K562 (cell line): ENCODE measurements around the gene C3orf80. TPM values are rescaled to one million over a fixed set of nuclear protein-coding genes. Genes with fewer than 3 reads are reported as not detected.

Experiments used
- ATAC-seq: fragments of 200-7000 bp; cut with Tn5 transposase; 3 replicates; pipeline ENCODE4 v1.9.1; 2020; ENCODE audit warnings: moderate library complexity
- BruUV-seq: library from RNA; stranded (reverse); fragments of 400-500 nt; replicated peaks from 2 replicates; lab custom pipeline; 2021; lab: Mats Ljungman, UMichigan
- CTCF ChIA-PET: fragments of 300-600 bp; formaldehyde crosslinking; extraction: SDS; loops from one replicate; lab custom pipeline; 2021; ENCODE audit warnings: low intra/inter-chr PET ratio; lab: Yijun Ruan, JAX
- POLR2A ChIA-PET: fragments of 300-600, 350-650 bp; sonication (Branson Sonifier 250); formaldehyde crosslinking; extraction: SDS; loops from one replicate; lab custom pipeline; 2021; ENCODE audit warnings: antibody characterized with exemption, inconsistent platforms; lab: Yijun Ruan, JAX
- DNase-seq, 4 experiments: peaks; one replicate each; pipeline versions ENCODE4 v3.0.0 to v3.0.0-alpha.2; 2011 to 2018; ENCODE audit warnings: low spot score in 3 of 4, mixed read lengths in 3 of 4; ENCODE audit errors: extremely low read depth in 1 of 4
- FAIRE-seq: peaks from 2 replicates; lab custom pipeline; 2011; peaks lifted over from hg19 to GRCh38; lab: Jason Lieb, UNC
- H2AFZ ChIP-seq: 2 replicates; pipeline ENCODE4 v1.6.0; 2011; ENCODE audit warnings: low read depth, low read length, control low read depth, inconsistent platforms
- H3K27ac ChIP-seq: fragments of 200-600 bp; 3 replicates; pipeline ENCODE4 v1.8.0; 2011; ENCODE audit warnings: low read depth, mild to moderate bottlenecking, control low read depth, inconsistent platforms, low read length, moderate library complexity, mixed read lengths; ENCODE audit errors: extremely low read depth
- H3K27me3 ChIP-seq, 2 experiments: fragments of 300-600 bp in 1 of 2; 2 replicates in 1 of 2; 3 replicates in 1 of 2; pipeline versions ENCODE4 v1.6.0 to v1.8.0; 2011; ENCODE audit warnings: inconsistent platforms in 2 of 2, low read length in 2 of 2, mild to moderate bottlenecking in 1 of 2, mixed read lengths in 1 of 2, moderate library complexity in 1 of 2; ENCODE audit not compliant: control insufficient read depth in 2 of 2, insufficient read depth in 2 of 2
- H3K36me3 ChIP-seq: fragments of 300-600 bp; 3 replicates; pipeline ENCODE4 v1.8.0; 2011; ENCODE audit warnings: mild to moderate bottlenecking, low read length, inconsistent platforms; ENCODE audit not compliant: control insufficient read depth, insufficient read depth
- H3K4me1 ChIP-seq, 2 experiments: fragments of 200-600 bp in 1 of 2; replicated peaks in 1 of 2; 2 replicates in 1 of 2; 3 replicates in 1 of 2; pipeline versions ENCODE4 v1.5.1 to v1.8.0; 2011; ENCODE audit warnings: inconsistent platforms in 2 of 2, low read length in 2 of 2, mild to moderate bottlenecking in 1 of 2, mixed read lengths in 1 of 2, moderate library complexity in 1 of 2; ENCODE audit not compliant: control insufficient read depth in 2 of 2, insufficient read depth in 2 of 2
- H3K4me2 ChIP-seq: 2 replicates; pipeline ENCODE4 v1.6.1; 2011; ENCODE audit warnings: low read length, control low read depth, inconsistent platforms, mixed read lengths; ENCODE audit not compliant: insufficient read depth
- H3K4me3 ChIP-seq: fragments of 200-600 bp; sonication (generic), shearing (Covaris generic); 2 replicates; pipeline ENCODE4 v1.5.1; 2016; ENCODE audit warnings: control low read depth, inconsistent platforms
- H3K79me2 ChIP-seq: fragments of 200-600 bp; 3 replicates; pipeline ENCODE4 v1.8.0; 2011; ENCODE audit warnings: low read length, inconsistent platforms; ENCODE audit not compliant: control insufficient read depth, insufficient read depth
- H3K9ac ChIP-seq, 2 experiments: 2 replicates each; pipeline versions ENCODE4 v1.6.0 to v1.6.1; 2011; ENCODE audit warnings: low read depth in 2 of 2, low read length in 2 of 2, control low read depth in 1 of 2, inconsistent platforms in 1 of 2, mild to moderate bottlenecking in 1 of 2, mixed read lengths in 1 of 2; ENCODE audit not compliant: insufficient read depth in 1 of 2
- H3K9me1 ChIP-seq: one replicate; pipeline ENCODE4 v1.6.0; 2011; ENCODE audit warnings: inconsistent platforms, mild to moderate bottlenecking, low read length, moderate library complexity; ENCODE audit not compliant: control insufficient read depth, insufficient read depth
- H3K9me3 ChIP-seq: replicated peaks from 2 replicates; pipeline ENCODE4 v1.5.1; 2011; ENCODE audit warnings: low read depth, low read length, inconsistent platforms; ENCODE audit not compliant: control insufficient read depth, insufficient read depth
- H4K20me1 ChIP-seq: replicated peaks from 2 replicates; pipeline ENCODE4 v1.6.1; 2011; ENCODE audit warnings: low read length, inconsistent platforms, mixed read lengths; ENCODE audit not compliant: control insufficient read depth, insufficient read depth
- ATF3 ChIP-seq, 2 experiments: fragments of 450-650 bp in 1 of 2; sonication (generic) in 1 of 2; formaldehyde crosslinking in 1 of 2; IDR thresholded peaks in 1 of 2; conservative IDR thresholded peaks in 1 of 2; 2 replicates each; pipeline versions ENCODE4 v1.6.1 to v1.8.1; 2016 to 2023; ENCODE audit warnings: mild to moderate bottlenecking in 2 of 2, moderate library complexity in 2 of 2, inconsistent platforms in 1 of 2, missing genetic modification reagents in 1 of 2
- CBFA2T3 ChIP-seq: fragments of 450-650 bp; IDR thresholded peaks from 2 replicates; pipeline ENCODE4 v1.6.1; 2017
- CEBPB ChIP-seq: fragments of 450-650 bp; IDR thresholded peaks from 2 replicates; pipeline ENCODE4 v1.6.1; 2016; ENCODE audit warnings: missing genetic modification characterization, missing compliant biosample characterization
- CTCF ChIP-seq, 3 experiments: IDR thresholded peaks in 2 of 3; conservative IDR thresholded peaks in 1 of 3; 2 replicates each; pipeline ENCODE4 v1.5.1; 2011 to 2012; ENCODE audit warnings: low read length in 3 of 3, mild to moderate bottlenecking in 3 of 3, control low read depth in 2 of 3, improper control_type of control experiment in 1 of 3, inconsistent platforms in 1 of 3, low read depth in 1 of 3, mixed read lengths in 1 of 3, moderate library complexity in 1 of 3; ENCODE audit not compliant: insufficient read depth in 2 of 3
- DIDO1 ChIP-seq: fragments of 450-650 bp; IDR thresholded peaks from 2 replicates; pipeline ENCODE4 v1.6.1; 2016; ENCODE audit warnings: low read depth, missing biosample characterization, missing genetic modification characterization
- EP400 ChIP-seq: fragments of 450-650 bp; IDR thresholded peaks from 2 replicates; pipeline ENCODE4 v1.6.1; 2017; ENCODE audit warnings: antibody characterized with exemption, mild to moderate bottlenecking, moderate library complexity
- HMG20B ChIP-seq: fragments of 250-450 bp; sonication (Bioruptor Pico); IDR thresholded peaks from 2 replicates; pipeline ENCODE4 v1.5.0; 2021; ENCODE audit warnings: mild to moderate bottlenecking
- JUN ChIP-seq, 2 experiments: sonication (generic) in 1 of 2; formaldehyde crosslinking in 1 of 2; IDR thresholded peaks; 2 replicates each; pipeline versions ENCODE4 v1.6.1 to v1.8.0; 2012 to 2022; ENCODE audit warnings: borderline replicate concordance in 2 of 2, mild to moderate bottlenecking in 2 of 2, improper control_type of control experiment in 1 of 2, low read depth in 1 of 2, low read length in 1 of 2, missing genetic modification reagents in 1 of 2
- SAP30 ChIP-seq: fragments of 200-600 bp; sonication (generic); IDR thresholded peaks from 2 replicates; pipeline ENCODE4 v1.6.1; 2012; ENCODE audit warnings: borderline replicate concordance, low read depth, mild to moderate bottlenecking, moderate library complexity, low read length, control low read depth, inconsistent platforms; ENCODE audit not compliant: insufficient read depth, poor library complexity, severe bottlenecking
- SMARCA4 ChIP-seq: fragments of 450-650 bp; IDR thresholded peaks from 2 replicates; pipeline ENCODE4 v1.6.1; 2016
- SRSF7 ChIP-seq: fragments of 200-400 bp; formaldehyde crosslinking; optimal IDR thresholded peaks from 2 replicates; pipeline ENCODE3; 2017; ENCODE audit warnings: mild to moderate bottlenecking, low read depth, low read length
- TEAD2 ChIP-seq: fragments of 450-650 bp; IDR thresholded peaks from 2 replicates; pipeline ENCODE4 v1.6.1; 2016; ENCODE audit warnings: missing genetic modification characterization, control low read depth, missing compliant biosample characterization
- ZFP30 ChIP-seq: fragments of 250-450 bp; sonication (Bioruptor Pico); IDR thresholded peaks from 2 replicates; pipeline ENCODE4 v1.8.0; 2022; ENCODE audit warnings: moderate library complexity, mild to moderate bottlenecking, inconsistent platforms, borderline replicate concordance
- ZNF143 ChIP-seq: sonication (generic); formaldehyde crosslinking; IDR thresholded peaks from 2 replicates; pipeline ENCODE4 v1.9.0; 2022; ENCODE audit warnings: mild to moderate bottlenecking, missing genetic modification reagents
- ZNF274 ChIP-seq: IDR thresholded peaks from 2 replicates; pipeline ENCODE4 v1.6.1; 2011; ENCODE audit warnings: low read depth, mild to moderate bottlenecking, low read length, moderate library complexity, borderline replicate concordance
- ZNF280B ChIP-seq: fragments of 250-450 bp; sonication (Bioruptor Pico); IDR thresholded peaks from 2 replicates; pipeline ENCODE4 v1.5.1; 2021; ENCODE audit warnings: mild to moderate bottlenecking
- ZNF589 ChIP-seq: fragments of 200-800 bp; sonication (Bioruptor generic); IDR thresholded peaks from 2 replicates; pipeline ENCODE4 v1.6.1; 2016; ENCODE audit warnings: low read depth, missing genetic modification characterization, missing compliant biosample characterization
- WGBS: fragments of 100-300 bp; shearing (Covaris generic); methylation state at CpG from one replicate; pipeline ENCODE4 v1.1.6; 2016; ENCODE audit warnings: low coverage, mixed read lengths; ENCODE audit not compliant: insufficient coverage; ENCODE audit errors: missing lambda C conversion rate; 5-methylcytosine and 5-hydroxymethylcytosine counted together
- in situ Hi-C: fragments of 300-500 bp; cut with MboI; formaldehyde crosslinking; loops from 4 replicates; pipeline ENCODE4 v1.15.0; 2018; ENCODE audit warnings: inconsistent platforms, mixed read lengths
- intact Hi-C: fragments of 100-400 bp; cut with micrococcal nuclease; formaldehyde crosslinking; loops from 2 replicates; pipeline ENCODE4 v1.14.2; 2022
- polyA plus RNA-seq, 8 experiments: library from polyadenylated mRNA; depleted of rRNA in 4 of 8; stranded (reverse) in 5 of 8; unstranded in 3 of 8; fragments of >200 nt; fragmentation: Nextera tagmentation in 2 of 8; fragmentation: Illumina TruSeq in 1 of 8; extraction: Ambion mirVana in 2 of 8; extraction: Trizol in 1 of 8; gene quantifications; 2 replicates each; pipeline versions ENCODE4 v1.2.1 to v1.2.3, GENCODE V29; 2011 to 2014; ENCODE audit warnings: inconsistent platforms in 1 of 8, missing spikeins in 1 of 8
- total RNA-seq, 7 experiments: library from RNA; depleted of rRNA in 6 of 7; stranded (reverse); fragments of >200 nt in 6 of 7; fragmentation: Illumina TruSeq in 2 of 7; extraction: Trizol in 2 of 7; gene quantifications; 2 replicates each; pipeline versions ENCODE4 v1.2.1 to v1.2.3, GENCODE V29; 2011 to 2021; ENCODE audit warnings: low replicate concordance in 1 of 7

Gene C3orf80
- total and polyA plus RNA-seq, 9 of the 15 experiments (the other 6 are each of a cell fraction or from before 2014, with no cell fraction given) = 0.03 to 0.75 (median 0.07) TPM

- no TSS peak for BruUV-seq
- Histone ChIP-seq H3K36me3 (no peaks in the 10 kb centered on the region), H3K9ac (no peak overlapping the region), H3K27me3 (peaks cover 3 to 5% of the 10 kb centered on the region in 2 experiments; a peak in 3 of 5 replicates), H3K4me2 (no peak overlapping the region), H2AFZ (no peak overlapping the region), H3K4me3 (no peak overlapping the region), H3K79me2 (no peaks in the 10 kb centered on the region), H4K20me1 (no peaks in the 10 kb centered on the region), H3K4me1 (no peaks in the 10 kb centered on the region), H3K9me3 (no peaks in the 10 kb centered on the region), H3K27ac (no peak overlapping the region), H3K9me1 (no peaks in the 10 kb centered on the region)
- no peak for FAIRE-seq
- ChIA-PET CTCF (interaction anchor here (0.5 to 1.3 kb wide), 2 partner anchors 48 to 500 kb away, joined by 3 to 4 read pairs; no protein-coding TSS in a partner anchor), POLR2A (interaction anchor here (0.6 to 1.3 kb wide), 6 partner anchors 9 to 104 kb away, joined by 3 to 4 read pairs (median 3); no protein-coding TSS in a partner anchor)
- in situ Hi-C loops (loop anchor here (25.0 kb wide), 1 partner anchor 1026 kb away; no protein-coding TSS in a partner anchor), intact Hi-C loops (no loop called here)
- peak in 2 of 4 experiments; percentile 23 to 31 for DNase-seq
- peak; percentile 90 for ATAC-seq
- 0% methylated on average over 1 of the region's 1 CpG for WGBS
- no peak for TF ChIP-seq SMARCA4
- no peak for TF ChIP-seq SAP30
- TF ChIP-seq DIDO1 (tag) = no peak
- peak; percentile 23 to 54 (median 31); a peak in 3 of 6 replicates for TF ChIP-seq CTCF (IDR thresholded peaks at IDR 0.05 in 2 of 3, conservative IDR thresholded peaks at IDR 0.05 in 1 of 3; ENCODE audit: insufficient read depth in 2 of 3, low read depth in 1 of 3, low read length in 3 of 3)
- no peak for TF ChIP-seq HMG20B (CRISPR knock-in tag)
- peak; percentile 16; the same call in 1 of the 2 replicates for TF ChIP-seq EP400
- peak; percentile 98 for TF ChIP-seq ATF3 (IDR thresholded peaks at IDR 0.05)
- peak; percentile 57; the same call in 1 of the 2 replicates for TF ChIP-seq ATF3 (CRISPR knock-in tag; conservative IDR thresholded peaks at IDR 0.05)
- TF ChIP-seq ZFP30 (CRISPR knock-in tag) = no peak
- TF ChIP-seq ZNF274 = no peak
- peak; percentile 86 for TF ChIP-seq JUN (IDR thresholded peaks at IDR 0.05; ENCODE audit: borderline replicate concordance, low read depth, low read length)
- TF ChIP-seq JUN (CRISPR knock-in tag; IDR thresholded peaks at IDR 0.05; ENCODE audit: borderline replicate concordance) = 0 out of 2 replicates have a peak, but pooled peaks have one; percentile 64
- TF ChIP-seq TEAD2 = peak; percentile 44; the same call in 1 of the 2 replicates
- TF ChIP-seq SRSF7 = no peak
- peak; percentile 66; the same call in 1 of the 2 replicates for TF ChIP-seq ZNF143
- TF ChIP-seq ZNF280B (CRISPR knock-in tag) = no peak
- peak; percentile 64 for TF ChIP-seq CEBPB
- 0 out of 2 replicates have a peak, but pooled peaks have one; percentile 70 for TF ChIP-seq ZNF589 (CRISPR knock-in tag)
- no peak for TF ChIP-seq CBFA2T3
Measured at GRCh38 chr3:160210799-160211221, 14.4 kb upstream of the C3orf80 start.
